Liver (tissue), 9 donors: ENCODE data around the gene C1QTNF4. TPM values are rescaled to one million over a fixed set of nuclear protein-coding genes. Genes with fewer than 3 reads are reported as not detected.

Experiments
- DNase-seq: peaks from one replicate; pipeline ENCODE4 v3.0.0-alpha.2; 2017; ENCODE audit warnings: low spot score
- H3K27ac ChIP-seq, 2 donors: one replicate each; pipeline ENCODE4 v1.7.0; 2013; ENCODE audit warnings: inconsistent platforms in 2 of 2, low read length in 2 of 2, control low read depth in 1 of 2, low read depth in 1 of 2, mild to moderate bottlenecking in 1 of 2
- H3K27me3 ChIP-seq, 4 donors: one replicate each; pipeline versions ENCODE4 v1.6.1 to v1.7.0; 2013; ENCODE audit warnings: low read length in 3 of 4, inconsistent platforms in 1 of 4, mild to moderate bottlenecking in 1 of 4, moderate library complexity in 1 of 4; ENCODE audit not compliant: control insufficient read depth in 4 of 4, insufficient read depth in 4 of 4
- H3K36me3 ChIP-seq, 4 donors: one replicate each; pipeline versions ENCODE4 v1.6.1 to v1.7.0; 2013; ENCODE audit warnings: low read length in 3 of 4, mild to moderate bottlenecking in 3 of 4, low read depth in 1 of 4, moderate library complexity in 1 of 4; ENCODE audit not compliant: control insufficient read depth in 4 of 4, insufficient read depth in 3 of 4
- H3K4me1 ChIP-seq, 4 donors: one replicate each; pipeline versions ENCODE4 v1.6.1 to v1.7.0; 2013; ENCODE audit warnings: low read length in 3 of 4, mild to moderate bottlenecking in 3 of 4, moderate library complexity in 1 of 4; ENCODE audit not compliant: control insufficient read depth in 4 of 4, insufficient read depth in 4 of 4
- H3K4me3 ChIP-seq, 3 donors: one replicate each; pipeline versions ENCODE4 v1.6.1 to v1.7.0; 2013; ENCODE audit warnings: low read length in 3 of 3, control low read depth in 1 of 3, low read depth in 1 of 3, mild to moderate bottlenecking in 1 of 3
- H3K9ac ChIP-seq, 2 donors: one replicate each; pipeline ENCODE4 v1.7.0; 2013; ENCODE audit warnings: low read length in 2 of 2, mild to moderate bottlenecking in 2 of 2, moderate library complexity in 2 of 2, control low read depth in 1 of 2, low read depth in 1 of 2
- H3K9me3 ChIP-seq, 4 donors: one replicate each; pipeline versions ENCODE4 v1.6.1 to v1.7.0; 2013; ENCODE audit warnings: low read length in 3 of 4; ENCODE audit not compliant: control insufficient read depth in 4 of 4
- ATF3 ChIP-seq: IDR thresholded peaks from 2 replicates; pipeline ENCODE4 v1.6.1; 2016; ENCODE audit warnings: antibody characterized with exemption
- EGR1 ChIP-seq, 2 donors: IDR thresholded peaks; 2 replicates each; pipeline ENCODE4 v1.6.1; 2016 to 2018; ENCODE audit warnings: antibody characterized with exemption in 2 of 2, low read depth in 2 of 2
- FOXA1 ChIP-seq: IDR thresholded peaks from 2 replicates; pipeline ENCODE4 v1.6.1; 2016; ENCODE audit warnings: antibody characterized with exemption
- FOXA2 ChIP-seq: IDR thresholded peaks from 2 replicates; pipeline ENCODE4 v1.6.1; 2016; ENCODE audit warnings: antibody characterized with exemption
- GABPA ChIP-seq, 2 donors: IDR thresholded peaks in 1 of 2; conservative IDR thresholded peaks in 1 of 2; 2 replicates each; pipeline ENCODE4 v1.6.1; 2016; ENCODE audit warnings: antibody characterized with exemption in 2 of 2, mild to moderate bottlenecking in 1 of 2, moderate library complexity in 1 of 2
- HNF4A ChIP-seq, 2 donors: conservative IDR thresholded peaks; 2 replicates each; pipeline ENCODE4 v1.6.1; 2016; ENCODE audit warnings: antibody characterized with exemption in 2 of 2, mild to moderate bottlenecking in 2 of 2
- HNF4G ChIP-seq: IDR thresholded peaks from 2 replicates; pipeline ENCODE4 v1.6.1; 2016; ENCODE audit warnings: antibody characterized with exemption
- JUND ChIP-seq, 2 donors: IDR thresholded peaks; 2 replicates each; pipeline ENCODE4 v1.6.1; 2016; ENCODE audit warnings: antibody characterized with exemption in 2 of 2
- NR2F2 ChIP-seq: IDR thresholded peaks from 2 replicates; pipeline ENCODE4 v1.6.1; 2016; ENCODE audit warnings: antibody characterized with exemption
- RAD21 ChIP-seq, 2 donors: IDR thresholded peaks; 2 replicates each; pipeline ENCODE4 v1.6.1; 2016; ENCODE audit warnings: antibody characterized with exemption in 2 of 2, mild to moderate bottlenecking in 2 of 2
- RXRA ChIP-seq, 2 donors: IDR thresholded peaks; 2 replicates each; pipeline ENCODE4 v1.6.1; 2017 to 2018; ENCODE audit warnings: antibody characterized with exemption in 2 of 2, mild to moderate bottlenecking in 1 of 2
- SP1 ChIP-seq: IDR thresholded peaks from 2 replicates; pipeline ENCODE4 v1.6.1; 2018; ENCODE audit warnings: antibody characterized with exemption, mild to moderate bottlenecking
- TAF1 ChIP-seq: conservative IDR thresholded peaks from 2 replicates; pipeline ENCODE4 v1.6.1; 2016; ENCODE audit warnings: antibody characterized with exemption, mild to moderate bottlenecking
- YY1 ChIP-seq: IDR thresholded peaks from 2 replicates; pipeline ENCODE4 v1.6.1; 2016; ENCODE audit warnings: antibody characterized with exemption, mild to moderate bottlenecking
- WGBS: extraction: QIAGEN DNeasy Blood & Tissue Kit; methylation state at CpG from one replicate; pipeline ENCODE4 v1.1.7; 2013; 5-methylcytosine and 5-hydroxymethylcytosine counted together
- polyA plus RNA-seq, 2 donors: library from polyadenylated mRNA; stranded (reverse) in 1 of 2; unstranded in 1 of 2; fragments of 200-250 nt in 1 of 2; fragments of >200 nt in 1 of 2; fragmentation: Nextera tagmentation in 1 of 2; extraction: Ambion mirVana in 1 of 2; gene quantifications; one replicate each; pipeline versions ENCODE4 v1.2.1 to v1.2.3, GENCODE V29; 2013 to 2015
- total RNA-seq, 2 donors: library from RNA; depleted of rRNA; stranded (reverse); fragments of >200 nt; gene quantifications; one replicate each; pipeline ENCODE4 v1.2.3, GENCODE V29; 2014
- TF ChIP-seq, protein P1 (sequence below): IDR thresholded peaks from 2 replicates; pipeline ENCODE4 v1.6.1; 2016; ENCODE audit warnings: antibody characterized with exemption
- TF ChIP-seq, protein P2 (sequence below): IDR thresholded peaks from 2 replicates; pipeline ENCODE4 v1.6.1; 2016; ENCODE audit warnings: antibody characterized with exemption, mild to moderate bottlenecking
- TF ChIP-seq, protein P3 (sequence below): fragments of 150-350 bp; IDR thresholded peaks from 2 replicates; pipeline ENCODE4 v1.5.1; 2017; ENCODE audit warnings: improper control_type of control experiment, low read depth, low read length; ENCODE audit not compliant: missing input control
- TF ChIP-seq, protein P4 (sequence below): IDR thresholded peaks from 2 replicates; pipeline ENCODE4 v1.6.1; 2016; ENCODE audit warnings: antibody characterized with exemption
- donor health status: healthy.
- donor health status: healthy.
- donor health status: healthy.
- donor health status: healthy.
- donor health status: healthy.

The C1QTNF4 gene
- total and polyA plus RNA-seq, 4 donors, result 0.08 to 1.8 (median 0.32) TPM

DNA sequence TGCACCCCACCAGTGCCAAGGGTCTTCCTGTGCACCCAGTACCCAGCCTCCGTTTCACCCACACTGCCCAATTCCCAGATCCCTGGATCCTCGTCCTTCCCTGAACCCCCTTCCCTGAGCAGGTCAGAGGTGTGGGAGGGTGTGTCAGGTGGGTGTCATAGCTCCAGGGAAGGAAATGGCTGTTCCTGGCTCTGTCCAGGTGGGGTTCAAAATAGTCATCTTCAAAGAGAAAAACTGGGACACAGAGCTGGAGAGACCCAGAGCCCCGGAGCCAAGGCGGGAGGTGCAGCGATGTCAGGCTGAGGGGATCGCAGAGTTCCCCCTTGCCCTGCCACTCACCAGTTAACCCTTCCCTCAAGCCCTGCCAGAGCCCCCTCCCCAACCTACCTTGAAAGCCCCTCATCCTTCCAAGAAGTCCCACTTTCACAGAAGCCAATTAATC, 698 bp downstream of the C1QTNF4 start (continued):
- no peak for TF ChIP-seq HNF4G
- TF ChIP-seq SP1, result no peak
- TF ChIP-seq RXRA (IDR thresholded peaks at IDR 0.05), result no peak
- TF ChIP-seq TAF1, result no peak
- TF ChIP-seq YY1, result no peak
- TF ChIP-seq FOXA2, result no peak
- TF ChIP-seq RAD21 (IDR thresholded peaks at IDR 0.05), result no peak
- no peak for TF ChIP-seq HNF4A (conservative IDR thresholded peaks at IDR 0.05)

- Histone ChIP-seq H3K9me3 (peaks cover 0 to 7% (median 1%) of the 10 kb centered on the region in 4 donors), H3K27ac (no peak overlapping the region), H3K4me3 (no peak overlapping the region), H3K27me3 (peaks cover 0 to 7% (median 2%) of the 10 kb centered on the region in 4 donors), H3K9ac (no peak overlapping the region), H3K36me3 (no peaks in the 10 kb centered on the region), H3K4me1 (peaks cover 0 to 6% (median 2%) of the 10 kb centered on the region in 4 donors)
- WGBS, result 89% methylated on average over 2 of the region's 2 CpGs
- no peak for DNase-seq
- TF ChIP-seq GABPA (IDR thresholded peaks at IDR 0.05 in 1 of 2, conservative IDR thresholded peaks at IDR 0.05 in 1 of 2), result no peak
- TF ChIP-seq HNF4A (conservative IDR thresholded peaks at IDR 0.05), result no peak
- no peak for TF ChIP-seq EGR1 (IDR thresholded peaks at IDR 0.05; ENCODE audit: low read depth in 2 of 2)
- TF ChIP-seq ATF3, result no peak
- TF ChIP-seq, protein P1, sequence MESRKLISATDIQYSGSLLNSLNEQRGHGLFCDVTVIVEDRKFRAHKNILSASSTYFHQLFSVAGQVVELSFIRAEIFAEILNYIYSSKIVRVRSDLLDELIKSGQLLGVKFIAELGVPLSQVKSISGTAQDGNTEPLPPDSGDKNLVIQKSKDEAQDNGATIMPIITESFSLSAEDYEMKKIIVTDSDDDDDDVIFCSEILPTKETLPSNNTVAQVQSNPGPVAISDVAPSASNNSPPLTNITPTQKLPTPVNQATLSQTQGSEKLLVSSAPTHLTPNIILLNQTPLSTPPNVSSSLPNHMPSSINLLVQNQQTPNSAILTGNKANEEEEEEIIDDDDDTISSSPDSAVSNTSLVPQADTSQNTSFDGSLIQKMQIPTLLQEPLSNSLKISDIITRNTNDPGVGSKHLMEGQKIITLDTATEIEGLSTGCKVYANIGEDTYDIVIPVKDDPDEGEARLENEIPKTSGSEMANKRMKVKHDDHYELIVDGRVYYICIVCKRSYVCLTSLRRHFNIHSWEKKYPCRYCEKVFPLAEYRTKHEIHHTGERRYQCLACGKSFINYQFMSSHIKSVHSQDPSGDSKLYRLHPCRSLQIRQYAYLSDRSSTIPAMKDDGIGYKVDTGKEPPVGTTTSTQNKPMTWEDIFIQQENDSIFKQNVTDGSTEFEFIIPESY, result no peak
- TF ChIP-seq RXRA (IDR thresholded peaks at IDR 0.05), result no peak
- TF ChIP-seq FOXA2, result no peak
- TF ChIP-seq NR2F2, result no peak
- TF ChIP-seq, protein P2, sequence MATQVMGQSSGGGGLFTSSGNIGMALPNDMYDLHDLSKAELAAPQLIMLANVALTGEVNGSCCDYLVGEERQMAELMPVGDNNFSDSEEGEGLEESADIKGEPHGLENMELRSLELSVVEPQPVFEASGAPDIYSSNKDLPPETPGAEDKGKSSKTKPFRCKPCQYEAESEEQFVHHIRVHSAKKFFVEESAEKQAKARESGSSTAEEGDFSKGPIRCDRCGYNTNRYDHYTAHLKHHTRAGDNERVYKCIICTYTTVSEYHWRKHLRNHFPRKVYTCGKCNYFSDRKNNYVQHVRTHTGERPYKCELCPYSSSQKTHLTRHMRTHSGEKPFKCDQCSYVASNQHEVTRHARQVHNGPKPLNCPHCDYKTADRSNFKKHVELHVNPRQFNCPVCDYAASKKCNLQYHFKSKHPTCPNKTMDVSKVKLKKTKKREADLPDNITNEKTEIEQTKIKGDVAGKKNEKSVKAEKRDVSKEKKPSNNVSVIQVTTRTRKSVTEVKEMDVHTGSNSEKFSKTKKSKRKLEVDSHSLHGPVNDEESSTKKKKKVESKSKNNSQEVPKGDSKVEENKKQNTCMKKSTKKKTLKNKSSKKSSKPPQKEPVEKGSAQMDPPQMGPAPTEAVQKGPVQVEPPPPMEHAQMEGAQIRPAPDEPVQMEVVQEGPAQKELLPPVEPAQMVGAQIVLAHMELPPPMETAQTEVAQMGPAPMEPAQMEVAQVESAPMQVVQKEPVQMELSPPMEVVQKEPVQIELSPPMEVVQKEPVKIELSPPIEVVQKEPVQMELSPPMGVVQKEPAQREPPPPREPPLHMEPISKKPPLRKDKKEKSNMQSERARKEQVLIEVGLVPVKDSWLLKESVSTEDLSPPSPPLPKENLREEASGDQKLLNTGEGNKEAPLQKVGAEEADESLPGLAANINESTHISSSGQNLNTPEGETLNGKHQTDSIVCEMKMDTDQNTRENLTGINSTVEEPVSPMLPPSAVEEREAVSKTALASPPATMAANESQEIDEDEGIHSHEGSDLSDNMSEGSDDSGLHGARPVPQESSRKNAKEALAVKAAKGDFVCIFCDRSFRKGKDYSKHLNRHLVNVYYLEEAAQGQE, result no peak
- TF ChIP-seq SP1, result no peak
- TF ChIP-seq YY1, result no peak
- TF ChIP-seq HNF4G, result no peak
- TF ChIP-seq, protein P3, sequence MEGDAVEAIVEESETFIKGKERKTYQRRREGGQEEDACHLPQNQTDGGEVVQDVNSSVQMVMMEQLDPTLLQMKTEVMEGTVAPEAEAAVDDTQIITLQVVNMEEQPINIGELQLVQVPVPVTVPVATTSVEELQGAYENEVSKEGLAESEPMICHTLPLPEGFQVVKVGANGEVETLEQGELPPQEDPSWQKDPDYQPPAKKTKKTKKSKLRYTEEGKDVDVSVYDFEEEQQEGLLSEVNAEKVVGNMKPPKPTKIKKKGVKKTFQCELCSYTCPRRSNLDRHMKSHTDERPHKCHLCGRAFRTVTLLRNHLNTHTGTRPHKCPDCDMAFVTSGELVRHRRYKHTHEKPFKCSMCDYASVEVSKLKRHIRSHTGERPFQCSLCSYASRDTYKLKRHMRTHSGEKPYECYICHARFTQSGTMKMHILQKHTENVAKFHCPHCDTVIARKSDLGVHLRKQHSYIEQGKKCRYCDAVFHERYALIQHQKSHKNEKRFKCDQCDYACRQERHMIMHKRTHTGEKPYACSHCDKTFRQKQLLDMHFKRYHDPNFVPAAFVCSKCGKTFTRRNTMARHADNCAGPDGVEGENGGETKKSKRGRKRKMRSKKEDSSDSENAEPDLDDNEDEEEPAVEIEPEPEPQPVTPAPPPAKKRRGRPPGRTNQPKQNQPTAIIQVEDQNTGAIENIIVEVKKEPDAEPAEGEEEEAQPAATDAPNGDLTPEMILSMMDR, result no peak
- TF ChIP-seq RAD21 (IDR thresholded peaks at IDR 0.05), result no peak
- no peak for TF ChIP-seq FOXA1
- no peak for TF ChIP-seq JUND (IDR thresholded peaks at IDR 0.05)
- TF ChIP-seq, protein P4, sequence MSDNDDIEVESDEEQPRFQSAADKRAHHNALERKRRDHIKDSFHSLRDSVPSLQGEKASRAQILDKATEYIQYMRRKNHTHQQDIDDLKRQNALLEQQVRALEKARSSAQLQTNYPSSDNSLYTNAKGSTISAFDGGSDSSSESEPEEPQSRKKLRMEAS, result no peak
- no peak for TF ChIP-seq TAF1
Measured at GRCh38 chr11:47592970-47593369, 1.2 kb downstream of the C1QTNF4 start.
